ENCODE data around the gene STXBP6. TPM values are rescaled to one million over a fixed set of nuclear protein-coding genes. Genes with fewer than 3 reads are reported as not detected.

Gene STXBP6
- total RNA-seq, 4 donors from 2014 or later, result 11.9 to 30.5 (median 14.6) TPM

DNA sequence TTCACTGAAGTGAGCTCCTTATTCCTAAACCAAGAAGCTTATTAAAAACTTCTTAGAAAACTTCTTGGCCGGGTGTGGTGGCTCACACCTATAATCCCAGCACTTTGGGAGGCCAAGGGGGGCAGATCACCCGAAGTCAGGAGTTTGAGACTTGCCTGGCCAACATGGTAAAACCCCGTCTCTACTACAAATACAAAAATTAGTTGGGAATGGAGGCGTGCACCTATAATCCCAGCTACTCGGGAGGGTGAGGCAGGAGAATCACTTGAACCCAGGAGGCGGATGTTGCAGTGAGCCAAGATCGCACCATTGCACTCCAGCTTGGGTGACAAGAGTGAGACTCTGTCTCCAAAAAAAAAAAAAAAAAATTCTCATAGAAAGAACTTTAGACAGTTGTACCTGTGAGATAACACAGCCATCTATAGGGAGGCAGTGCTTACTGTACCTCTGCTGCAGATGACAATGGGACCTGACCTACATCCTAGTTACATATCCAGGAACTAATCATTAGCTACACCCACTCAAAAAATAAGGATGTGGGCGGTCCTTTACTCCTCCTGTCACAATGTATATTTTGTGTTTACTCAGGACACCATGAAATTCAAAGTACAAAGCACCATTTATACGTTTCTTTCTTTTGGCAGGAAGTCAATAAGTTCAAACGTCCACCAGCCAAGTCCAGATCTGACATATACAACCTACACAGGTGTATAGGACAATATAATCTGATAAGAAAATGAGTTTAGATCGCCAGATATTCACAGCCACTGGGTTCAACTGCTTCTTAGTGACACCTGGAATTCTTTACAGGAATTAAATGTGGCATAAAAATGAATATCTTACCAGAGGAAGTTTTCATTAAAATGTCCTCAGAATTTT is 14.9 kb downstream of the STXBP6 start:
- Histone ChIP-seq H3K4me3 (no peak overlapping the region), H3K27me3 (no peaks in the 10 kb centered on the region), H3K27ac (no peak overlapping the region), H3K9me3 (no peaks in the 10 kb centered on the region), H3K4me1 (no peaks in the 10 kb centered on the region), H3K36me3 (no peaks in the 10 kb centered on the region)
- no peak for TF ChIP-seq POLR2A (IDR thresholded peaks at IDR 0.05)
- TF ChIP-seq, protein P1, sequence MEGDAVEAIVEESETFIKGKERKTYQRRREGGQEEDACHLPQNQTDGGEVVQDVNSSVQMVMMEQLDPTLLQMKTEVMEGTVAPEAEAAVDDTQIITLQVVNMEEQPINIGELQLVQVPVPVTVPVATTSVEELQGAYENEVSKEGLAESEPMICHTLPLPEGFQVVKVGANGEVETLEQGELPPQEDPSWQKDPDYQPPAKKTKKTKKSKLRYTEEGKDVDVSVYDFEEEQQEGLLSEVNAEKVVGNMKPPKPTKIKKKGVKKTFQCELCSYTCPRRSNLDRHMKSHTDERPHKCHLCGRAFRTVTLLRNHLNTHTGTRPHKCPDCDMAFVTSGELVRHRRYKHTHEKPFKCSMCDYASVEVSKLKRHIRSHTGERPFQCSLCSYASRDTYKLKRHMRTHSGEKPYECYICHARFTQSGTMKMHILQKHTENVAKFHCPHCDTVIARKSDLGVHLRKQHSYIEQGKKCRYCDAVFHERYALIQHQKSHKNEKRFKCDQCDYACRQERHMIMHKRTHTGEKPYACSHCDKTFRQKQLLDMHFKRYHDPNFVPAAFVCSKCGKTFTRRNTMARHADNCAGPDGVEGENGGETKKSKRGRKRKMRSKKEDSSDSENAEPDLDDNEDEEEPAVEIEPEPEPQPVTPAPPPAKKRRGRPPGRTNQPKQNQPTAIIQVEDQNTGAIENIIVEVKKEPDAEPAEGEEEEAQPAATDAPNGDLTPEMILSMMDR (IDR thresholded peaks at IDR 0.05), result no peak
- intact Hi-C loops (cut with DNase I; ENCODE audit: low total_unique reads), result no loop called here
- DNase-seq, result no peak

DNA sequence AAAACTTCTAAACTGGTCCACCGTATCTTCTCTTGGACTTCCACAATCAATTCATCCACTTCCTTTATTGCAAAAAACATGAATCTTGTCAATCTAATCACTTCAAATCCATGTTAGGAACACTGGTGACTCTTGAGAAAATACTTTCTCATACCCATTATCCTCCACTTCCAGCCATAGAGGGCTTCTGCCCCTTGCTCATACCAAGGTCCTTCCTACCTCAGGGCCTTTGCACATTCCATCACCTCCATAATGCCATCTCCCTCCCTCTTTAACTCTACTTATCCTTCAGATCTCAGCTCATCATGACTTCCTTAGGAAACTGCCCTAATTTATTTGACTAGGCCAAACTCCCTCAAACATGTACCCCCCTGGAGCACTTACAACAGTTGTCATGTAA is 16.6 kb downstream of the STXBP6 start:
- TF ChIP-seq, protein P1 (IDR thresholded peaks at IDR 0.05), result no peak
- TF ChIP-seq POLR2A (IDR thresholded peaks at IDR 0.05), result no peak

DNA sequence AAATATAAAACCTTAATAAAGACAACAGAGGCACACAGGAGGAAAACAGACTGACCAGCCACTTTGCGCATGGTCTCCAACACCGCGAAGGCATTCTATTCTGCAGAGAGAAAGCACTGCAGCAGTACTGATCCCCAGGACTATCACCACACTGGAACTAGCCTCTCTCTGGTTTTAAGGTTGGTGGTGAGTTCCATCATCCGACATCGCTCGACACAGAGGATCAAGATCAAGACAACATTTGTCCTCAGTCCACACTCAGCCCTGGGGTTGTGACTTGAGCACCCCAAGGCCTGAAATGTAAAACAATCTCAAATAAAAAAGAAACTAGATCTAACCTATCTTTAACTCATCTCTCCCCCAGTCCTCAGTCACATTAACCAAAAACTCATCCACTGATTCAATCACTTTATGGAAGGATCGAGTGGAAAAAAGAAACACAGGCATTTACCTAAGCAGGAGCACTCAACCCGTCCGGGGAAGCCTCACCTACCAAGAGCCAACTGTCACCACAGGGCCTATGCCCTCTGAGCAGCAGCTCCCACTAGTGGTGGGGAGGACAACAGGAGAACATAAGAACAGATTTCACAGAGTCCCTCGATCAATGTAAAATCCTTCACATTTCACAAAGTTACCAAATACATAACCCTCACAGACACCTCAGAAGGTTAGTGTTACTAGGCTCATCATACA is 17.7 kb downstream of the STXBP6 start:
- DNase-seq, result no peak
- no peaks in the 10 kb centered on the region for H3K4me1 ChIP-seq
- no peak for TF ChIP-seq POLR2A (IDR thresholded peaks at IDR 0.05)
- TF ChIP-seq, protein P1 (IDR thresholded peaks at IDR 0.05), result no peak
- H3K4me3 ChIP-seq, result no peak overlapping the region
- no peak overlapping the region for H3K27ac ChIP-seq
- intact Hi-C loops (cut with DNase I; ENCODE audit: low total_unique reads), result no loop called here
- H3K9me3 ChIP-seq, result no peaks in the 10 kb centered on the region
- no peaks in the 10 kb centered on the region for H3K27me3 ChIP-seq
- H3K36me3 ChIP-seq, result no peaks in the 10 kb centered on the region

More for the DNA sequence above, 16.6 kb downstream of the STXBP6 start:
- no peak for DNase-seq
- Histone ChIP-seq H3K27me3 (no peaks in the 10 kb centered on the region), H3K4me1 (no peaks in the 10 kb centered on the region), H3K27ac (no peak overlapping the region), H3K36me3 (no peaks in the 10 kb centered on the region), H3K4me3 (no peak overlapping the region), H3K9me3 (no peaks in the 10 kb centered on the region)
- intact Hi-C loops (cut with DNase I; ENCODE audit: low total_unique reads), result no loop called here

DNA sequence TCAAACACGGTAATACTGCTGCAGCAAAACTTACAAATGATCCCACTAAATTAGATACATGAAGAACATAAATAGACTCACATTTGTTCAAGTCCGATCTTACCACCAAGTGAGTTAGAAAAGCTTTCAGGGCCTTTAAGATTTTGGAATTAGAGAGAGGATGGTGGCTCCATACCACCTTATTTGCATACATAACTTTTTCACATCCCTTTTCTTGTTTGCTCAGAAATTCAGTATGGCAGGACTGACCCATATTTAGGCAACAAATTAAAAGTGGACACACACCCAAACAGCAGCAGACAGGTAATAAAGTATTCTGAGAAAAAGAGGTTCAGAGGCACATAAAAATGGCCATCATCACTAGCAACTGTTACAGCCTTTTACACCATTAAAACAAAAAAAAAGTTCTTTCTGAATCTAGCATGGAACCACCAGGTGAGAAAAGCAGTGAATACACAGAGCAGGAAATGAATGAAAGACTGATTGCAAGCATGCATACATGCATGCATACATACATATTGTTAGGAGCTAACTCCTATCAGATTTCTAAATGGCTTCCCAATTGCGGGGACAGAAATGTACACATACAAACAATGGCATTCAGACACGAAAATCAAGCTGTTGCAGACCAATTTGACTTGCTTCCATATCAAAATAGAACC is 23.3 kb downstream of the STXBP6 start:
- H3K4me1 ChIP-seq, result no peaks in the 10 kb centered on the region
- H3K4me3 ChIP-seq, result no peak overlapping the region
- H3K27me3 ChIP-seq, result no peaks in the 10 kb centered on the region
- TF ChIP-seq POLR2A (IDR thresholded peaks at IDR 0.05), result no peak
- TF ChIP-seq, protein P1 (IDR thresholded peaks at IDR 0.05), result no peak
- H3K9me3 ChIP-seq, result no peaks in the 10 kb centered on the region
- H3K36me3 ChIP-seq, result no peaks in the 10 kb centered on the region
- intact Hi-C loops (cut with DNase I; ENCODE audit: low total_unique reads), result no loop called here
- DNase-seq, result no peak
- H3K27ac ChIP-seq, result no peak overlapping the region

Data from uterus (tissue), 4 donors.